ENCODE measurements around the gene ACOX1.

Gene ACOX1

DNA sequence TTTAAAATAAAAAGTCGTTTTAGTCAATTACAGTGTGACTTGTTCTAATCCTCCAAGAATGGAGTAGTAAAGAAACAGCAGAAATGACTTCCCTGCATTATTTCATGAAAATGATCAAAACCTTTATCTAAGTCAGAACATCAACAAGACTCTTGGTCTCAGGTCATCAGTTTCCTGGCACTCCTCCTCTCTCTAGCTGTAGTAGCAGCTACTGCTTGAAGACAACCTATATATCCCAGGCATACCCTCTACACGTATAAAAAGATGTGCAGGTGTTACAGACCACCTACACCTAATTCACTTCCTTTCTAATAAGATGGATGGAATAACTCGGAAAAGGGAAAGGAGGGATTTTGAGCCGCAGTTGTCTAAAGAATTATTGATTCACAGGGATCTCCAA lies 36.5 kb downstream of the ACOX1 start:
- peaks cover 6% of the 10 kb centered on the region for H3K4me1 Mint-ChIP-seq
- no peak overlapping the region for H3K27ac Mint-ChIP-seq
- ATAC-seq (ENCODE audit: low read depth) (no peak), DNase-seq (ENCODE audit: low spot score in 2 of 2) (no peak)
- H3K4me3 Mint-ChIP-seq, result no peak overlapping the region
- H3K9me3 Mint-ChIP-seq, result no peaks in the 10 kb centered on the region
- no peaks in the 10 kb centered on the region for H3K36me3 Mint-ChIP-seq
- H3K27me3 Mint-ChIP-seq, result no peaks in the 10 kb centered on the region

- Mint-ChIP-seq H3K4me3 (peak overlapping the region; percentile 81), H3K27ac (no peak overlapping the region), H3K9me3 (no peaks in the 10 kb centered on the region), H3K4me1 (peaks cover 6% of the 10 kb centered on the region), H3K36me3 (no peaks in the 10 kb centered on the region), H3K27me3 (no peaks in the 10 kb centered on the region)
- no peak for ATAC-seq (ENCODE audit: low read depth)
- DNase-seq (ENCODE audit: low spot score in 2 of 2), result no peak
Measured at GRCh38 chr17:75941442-75941819, 37.5 kb downstream of the ACOX1 start.

- no peaks in the 10 kb centered on the region for H3K36me3 Mint-ChIP-seq
- DNase-seq (ENCODE audit: low spot score in 2 of 2) (peak; percentile 77 to 81), ATAC-seq (ENCODE audit: low read depth) (peak; percentile 99)
- H3K9me3 Mint-ChIP-seq, result no peaks in the 10 kb centered on the region
- peaks cover 6% of the 10 kb centered on the region for H3K4me1 Mint-ChIP-seq
- H3K4me3 Mint-ChIP-seq, result peak within 1 kb of the TSS; percentile 81
- no peaks in the 10 kb centered on the region for H3K27me3 Mint-ChIP-seq
- H3K27ac Mint-ChIP-seq, result peak within 1 kb of the TSS; percentile 67
Measured at GRCh38 chr17:75940727-75941441, 38.1 kb downstream of the ACOX1 start, which contains the start of gene FBF1. TSS of gene FBF1 (minus strand) at chr17:75941042. CDS start at chr17:75938149, 2,893 bp downstream.

- Mint-ChIP-seq H3K9me3 (no peaks in the 10 kb centered on the region), H3K27me3 (no peaks in the 10 kb centered on the region), H3K4me1 (peaks cover 6% of the 10 kb centered on the region), H3K36me3 (no peaks in the 10 kb centered on the region), H3K4me3 (no peak overlapping the region), H3K27ac (no peak overlapping the region)
- DNase-seq (ENCODE audit: low spot score in 2 of 2) (no peak), ATAC-seq (ENCODE audit: low read depth) (no peak)
Measured at GRCh38 chr17:75937652-75938051, 41.3 kb downstream of the ACOX1 start.

- no peaks in the 10 kb centered on the region for H3K4me1 Mint-ChIP-seq
- no peaks in the 10 kb centered on the region for H3K27me3 Mint-ChIP-seq
- no peak for ATAC-seq (ENCODE audit: low read depth)
- no peaks in the 10 kb centered on the region for H3K36me3 Mint-ChIP-seq
- H3K27ac Mint-ChIP-seq, result no peak overlapping the region
- DNase-seq (ENCODE audit: low spot score in 2 of 2), result no peak
- H3K9me3 Mint-ChIP-seq, result no peaks in the 10 kb centered on the region
- no peak overlapping the region for H3K4me3 Mint-ChIP-seq
Measured at GRCh38 chr17:75933808-75934207, 45.2 kb downstream of the ACOX1 start.

DNA sequence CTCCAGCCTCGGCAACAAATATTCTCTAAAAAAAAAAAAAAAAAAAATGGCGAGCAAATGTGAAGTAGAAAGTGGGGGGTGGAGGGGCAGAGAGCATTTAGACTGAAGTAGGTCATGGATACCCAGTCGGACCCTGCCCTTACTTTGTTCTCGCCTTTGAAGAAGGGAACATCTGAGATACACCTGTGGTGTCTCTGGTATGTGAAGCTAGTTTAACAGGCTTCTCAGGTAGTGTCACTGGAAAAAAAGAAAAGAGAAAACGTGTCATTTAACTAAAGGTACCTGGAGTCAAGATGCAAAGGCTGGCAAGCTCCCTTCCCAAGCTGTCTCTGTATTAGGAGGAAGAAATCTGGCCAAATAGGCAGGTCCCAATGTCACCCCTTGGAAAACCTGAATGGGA lies 46.1 kb downstream of the ACOX1 start:
- ATAC-seq (ENCODE audit: low read depth), result no peak
- no peak for DNase-seq (ENCODE audit: low spot score in 2 of 2)
- Mint-ChIP-seq H3K4me1 (no peaks in the 10 kb centered on the region), H3K36me3 (peaks cover 3% of the 10 kb centered on the region), H3K27ac (no peak overlapping the region), H3K9me3 (no peaks in the 10 kb centered on the region), H3K4me3 (no peak overlapping the region), H3K27me3 (no peaks in the 10 kb centered on the region)

- DNase-seq (ENCODE audit: low spot score in 2 of 2) (no peak), ATAC-seq (ENCODE audit: low read depth) (no peak)
- Mint-ChIP-seq H3K9me3 (no peaks in the 10 kb centered on the region), H3K27me3 (no peaks in the 10 kb centered on the region), H3K27ac (no peak overlapping the region), H3K4me3 (no peak overlapping the region), H3K4me1 (no peaks in the 10 kb centered on the region), H3K36me3 (peaks cover 3% of the 10 kb centered on the region)
Measured at GRCh38 chr17:75931062-75931461, 47.9 kb downstream of the ACOX1 start.

- Mint-ChIP-seq H3K4me1 (no peaks in the 10 kb centered on the region), H3K36me3 (peaks cover 3% of the 10 kb centered on the region), H3K9me3 (no peaks in the 10 kb centered on the region), H3K27me3 (no peaks in the 10 kb centered on the region), H3K4me3 (no peak overlapping the region), H3K27ac (no peak overlapping the region)
- DNase-seq (ENCODE audit: low spot score in 2 of 2), result no peak
- no peak for ATAC-seq (ENCODE audit: low read depth)
Measured at GRCh38 chr17:75927286-75927922, 51.6 kb downstream of the ACOX1 start.

GRCh38 chr17:75926456-75926855 lies 52.5 kb downstream of the ACOX1 start:
- H3K27me3 Mint-ChIP-seq, result no peaks in the 10 kb centered on the region

GRCh38 chr17:75925912-75926311 lies 53.1 kb downstream of the ACOX1 start:
- Mint-ChIP-seq H3K4me1 (no peaks in the 10 kb centered on the region), H3K27me3 (no peaks in the 10 kb centered on the region), H3K4me3 (no peak overlapping the region), H3K9me3 (no peaks in the 10 kb centered on the region), H3K36me3 (peaks cover 3% of the 10 kb centered on the region), H3K27ac (no peak overlapping the region)
- ATAC-seq (ENCODE audit: low read depth) (no peak), DNase-seq (ENCODE audit: low spot score in 2 of 2) (no peak)

More at GRCh38 chr17:75926456-75926855, 52.5 kb downstream of the ACOX1 start:
- ATAC-seq (ENCODE audit: low read depth) (no peak), DNase-seq (ENCODE audit: low spot score in 2 of 2) (no peak)
- no peak overlapping the region for H3K27ac Mint-ChIP-seq
- no peaks in the 10 kb centered on the region for H3K4me1 Mint-ChIP-seq
- no peaks in the 10 kb centered on the region for H3K9me3 Mint-ChIP-seq
- peaks cover 3% of the 10 kb centered on the region for H3K36me3 Mint-ChIP-seq
- H3K4me3 Mint-ChIP-seq, result no peak overlapping the region

GRCh38 chr17:75925103-75925502 lies 53.9 kb downstream of the ACOX1 start:
- Mint-ChIP-seq H3K36me3 (peaks cover 3% of the 10 kb centered on the region), H3K4me3 (no peak overlapping the region), H3K4me1 (no peaks in the 10 kb centered on the region), H3K27me3 (no peaks in the 10 kb centered on the region), H3K27ac (no peak overlapping the region), H3K9me3 (no peaks in the 10 kb centered on the region)
- DNase-seq (ENCODE audit: low spot score in 2 of 2), result no peak
- ATAC-seq (ENCODE audit: low read depth), result no peak

GRCh38 chr17:75922963-75923874 lies 55.7 kb downstream of the ACOX1 start:
- H3K4me1 Mint-ChIP-seq, result no peaks in the 10 kb centered on the region
- H3K27me3 Mint-ChIP-seq, result no peaks in the 10 kb centered on the region
- no peak overlapping the region for H3K4me3 Mint-ChIP-seq
- DNase-seq (ENCODE audit: low spot score in 2 of 2) (no peak), ATAC-seq (ENCODE audit: low read depth) (no peak)
- no peaks in the 10 kb centered on the region for H3K9me3 Mint-ChIP-seq
- no peak overlapping the region for H3K27ac Mint-ChIP-seq
- peaks cover 3% of the 10 kb centered on the region for H3K36me3 Mint-ChIP-seq

- H3K27me3 Mint-ChIP-seq, result no peaks in the 10 kb centered on the region
- no peaks in the 10 kb centered on the region for H3K4me1 Mint-ChIP-seq
- no peaks in the 10 kb centered on the region for H3K36me3 Mint-ChIP-seq
- DNase-seq (ENCODE audit: low spot score in 2 of 2) (no peak), ATAC-seq (ENCODE audit: low read depth) (no peak)
- H3K4me3 Mint-ChIP-seq, result no peak overlapping the region
- H3K27ac Mint-ChIP-seq, result no peak overlapping the region
- H3K9me3 Mint-ChIP-seq, result no peaks in the 10 kb centered on the region
Measured at GRCh38 chr17:75922173-75922961, 56.6 kb downstream of the ACOX1 start.

All from memory B cell (primary cell).